Cerebellar cortex (tissue), 1 donor: ENCODE results near the gene NEGR1.

Source experiments
- DNase-seq: peaks from one replicate; pipeline ENCODE4 v3.0.0-alpha.2; 2015; ENCODE audit warnings: low spot score

NEGR1 gene

DNA sequence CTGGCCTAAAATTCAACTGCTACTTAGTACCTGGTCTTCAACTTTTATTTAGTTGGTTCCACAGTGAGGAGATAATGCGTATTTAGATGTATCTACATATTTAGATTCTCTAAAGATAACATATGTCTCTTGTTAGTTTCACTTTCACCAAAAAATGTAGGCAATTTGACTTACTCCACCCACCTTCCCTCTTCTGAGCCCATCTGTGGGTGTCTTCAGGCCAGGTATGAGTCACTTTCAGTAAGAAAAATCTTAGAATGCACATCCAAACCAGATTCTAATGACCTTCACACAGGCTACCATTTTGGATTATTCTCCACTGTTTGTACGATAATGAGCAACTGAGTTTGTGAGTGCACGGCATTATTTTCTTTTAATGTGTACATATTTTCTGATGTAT is 501.7 kb downstream of the NEGR1 start:
- no peak for DNase-seq

DNA sequence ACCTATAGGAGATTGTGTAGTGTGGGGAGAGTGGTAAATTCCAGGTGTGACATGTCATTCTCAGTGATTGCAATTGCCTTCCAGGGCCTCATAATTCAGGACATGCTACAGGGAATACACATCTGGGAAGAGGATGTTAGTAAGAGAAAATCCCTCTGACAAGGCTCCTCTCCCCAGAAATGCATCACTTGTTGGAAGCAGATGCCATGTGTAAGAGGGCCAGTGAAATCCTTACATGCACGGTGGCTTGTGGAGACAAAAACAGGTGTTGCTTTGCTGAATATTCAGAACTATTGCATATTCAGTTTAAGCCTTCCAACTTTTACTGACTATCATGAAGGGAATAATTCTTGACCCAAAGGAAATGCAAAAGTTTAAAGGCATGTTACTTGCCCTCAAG is 503.4 kb downstream of the NEGR1 start:
- DNase-seq, result no peak

DNA sequence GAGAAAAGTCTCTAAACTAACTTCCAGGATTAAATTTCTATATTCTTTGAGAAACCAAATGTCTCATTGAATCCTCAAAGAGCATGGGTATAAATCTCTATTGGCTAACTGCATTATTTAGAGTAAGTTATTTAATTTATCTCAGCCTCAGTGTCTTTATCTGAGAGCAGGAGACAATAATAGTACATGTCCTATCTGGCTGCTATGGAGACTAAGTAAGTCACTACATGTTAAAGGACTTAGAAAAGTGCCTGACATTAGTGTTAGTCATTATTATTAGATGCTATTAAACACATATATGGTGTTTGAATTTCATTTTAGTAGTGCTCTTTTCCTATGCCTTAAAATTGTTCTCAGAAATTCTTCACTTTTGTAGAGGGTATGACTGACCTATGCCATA is 505.2 kb downstream of the NEGR1 start:
- DNase-seq, result no peak

GRCh38 chr1:71774705-71775104 is 507.6 kb downstream of the NEGR1 start:
- no peak for DNase-seq

- no peak for DNase-seq
Measured at GRCh38 chr1:71770121-71770520, 512.2 kb downstream of the NEGR1 start.

GRCh38 chr1:71766748-71767147 is 515.6 kb downstream of the NEGR1 start:
- DNase-seq, result no peak

GRCh38 chr1:71762514-71763255 is 519.7 kb downstream of the NEGR1 start:
- DNase-seq, result no peak

- no peak for DNase-seq
Measured at GRCh38 chr1:71755441-71755840, 526.9 kb downstream of the NEGR1 start.

- DNase-seq, result peak; percentile 50
Measured at GRCh38 chr1:71753746-71754145, 528.6 kb downstream of the NEGR1 start.

GRCh38 chr1:71745326-71745725 is 537.0 kb downstream of the NEGR1 start:
- DNase-seq, result no peak

GRCh38 chr1:71743862-71744261 is 538.5 kb downstream of the NEGR1 start:
- no peak for DNase-seq

- no peak for DNase-seq
Measured at GRCh38 chr1:71738910-71739309, 543.4 kb downstream of the NEGR1 start.

DNA sequence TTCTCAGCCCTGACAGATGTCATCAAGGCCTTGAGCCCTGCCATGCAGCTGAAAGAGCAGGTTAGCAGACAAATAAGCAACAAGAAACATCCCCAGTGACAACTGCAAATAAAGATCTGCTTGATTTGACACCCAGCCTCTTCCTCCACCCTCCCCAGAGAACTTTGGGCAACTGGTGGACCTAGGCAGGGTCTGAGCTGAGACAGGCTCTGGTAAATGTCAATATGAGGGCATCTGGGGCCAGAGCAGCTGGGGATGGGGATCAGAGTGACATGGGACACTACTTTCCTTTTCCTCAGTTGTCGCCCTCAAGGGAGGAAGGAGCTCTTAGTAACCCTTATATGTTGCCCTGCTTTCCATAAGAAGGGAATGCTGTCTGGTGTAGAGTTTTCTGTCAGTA is 544.1 kb downstream of the NEGR1 start:
- DNase-seq, result no peak

DNA sequence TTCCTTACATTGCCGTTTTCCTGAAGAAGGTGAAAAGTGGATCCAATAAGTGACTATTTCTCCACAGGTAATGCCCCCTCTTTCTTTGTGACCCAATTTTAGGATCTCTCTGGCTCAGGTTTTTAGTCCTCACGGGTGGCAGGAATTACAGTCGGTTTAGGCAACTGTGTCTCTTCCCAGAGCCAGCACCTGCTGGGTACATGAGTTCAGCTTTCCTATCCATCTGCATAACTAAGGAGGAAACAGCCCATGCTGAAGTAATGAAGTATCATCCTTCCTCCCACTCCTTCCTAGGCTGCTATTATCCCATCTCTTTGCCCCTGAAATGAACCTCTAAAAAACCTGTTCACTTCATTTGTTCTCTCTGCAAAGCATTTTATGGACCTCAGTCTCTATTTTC is 544.6 kb downstream of the NEGR1 start:
- peak; percentile 95 for DNase-seq

- DNase-seq, result no peak
Measured at GRCh38 chr1:71733121-71733520, 549.2 kb downstream of the NEGR1 start.

DNA sequence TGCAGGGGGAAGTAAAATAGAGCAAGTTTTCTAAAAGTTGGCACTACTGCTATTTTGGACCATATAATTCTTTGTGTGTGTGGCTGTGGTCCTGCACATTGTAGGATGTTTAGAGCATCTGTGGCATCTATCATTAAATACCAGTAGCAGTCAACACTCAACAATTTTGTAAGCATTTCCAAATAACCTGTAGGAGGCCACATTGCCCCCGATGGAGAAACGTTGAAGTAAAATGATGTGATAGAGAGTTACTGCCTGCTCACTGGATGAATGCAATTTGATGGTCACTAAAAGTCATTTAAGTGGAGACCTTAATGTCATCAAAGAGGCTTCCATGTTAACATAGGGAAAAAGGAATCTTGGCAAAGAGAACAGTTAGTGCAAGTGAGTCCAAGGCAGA is 560.8 kb downstream of the NEGR1 start:
- DNase-seq, result no peak

DNA sequence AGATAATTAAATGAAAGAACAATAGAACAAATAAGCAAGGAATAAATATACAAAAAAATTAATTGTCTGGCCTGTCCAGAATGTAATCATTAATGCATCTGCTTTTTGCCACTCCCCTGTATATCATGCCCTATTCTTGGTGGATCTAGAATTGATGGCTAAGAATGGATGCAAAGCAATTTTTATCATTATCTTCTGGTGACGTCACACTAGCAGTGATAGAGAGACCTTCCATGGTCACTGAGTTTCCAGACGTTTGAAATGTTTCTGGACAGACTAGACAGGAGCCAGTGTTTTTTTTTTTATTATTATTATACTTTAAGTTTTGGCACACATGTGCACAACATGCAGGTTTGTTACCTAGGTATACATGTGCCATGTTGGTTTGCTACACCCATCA is 563.0 kb downstream of the NEGR1 start:
- DNase-seq, result no peak

DNA sequence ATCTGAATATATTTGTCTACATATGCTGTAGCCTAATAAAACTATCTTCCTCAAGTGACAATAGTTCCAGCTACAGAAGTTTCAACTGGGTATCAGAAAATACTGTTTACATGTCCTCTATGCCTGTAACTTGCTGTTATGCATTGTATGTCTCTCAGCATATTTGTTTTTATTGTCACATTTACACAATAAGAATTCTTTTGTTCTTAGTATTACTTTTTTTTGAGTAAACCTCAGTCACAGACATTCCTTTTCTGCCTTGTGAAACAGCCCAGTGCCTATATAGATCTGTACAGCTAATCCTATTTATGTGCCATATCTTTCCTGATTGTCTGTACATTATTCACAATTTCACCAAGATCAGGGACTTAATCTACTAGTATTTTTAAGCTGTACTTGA is 565.2 kb downstream of the NEGR1 start:
- DNase-seq, result no peak

DNA sequence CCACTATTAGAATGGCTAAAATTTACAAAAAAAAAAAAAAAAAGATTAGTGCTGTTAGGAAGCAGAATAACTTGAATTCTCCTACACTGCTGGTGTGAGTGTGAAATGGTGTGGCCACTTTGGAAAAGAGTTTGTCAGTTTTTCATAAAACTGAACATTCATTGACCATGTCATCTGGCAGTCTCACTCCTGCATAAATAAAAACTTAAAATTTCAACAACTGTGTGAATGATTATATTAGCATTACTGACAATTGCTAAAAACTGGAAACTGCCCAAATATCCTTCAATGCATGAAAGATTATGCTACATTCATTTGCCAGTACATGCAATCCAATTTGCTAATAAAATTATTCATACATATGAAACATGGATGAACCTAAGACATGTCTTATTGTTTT is 570.9 kb downstream of the NEGR1 start:
- no peak for DNase-seq

- DNase-seq, result no peak
Measured at GRCh38 chr1:71706029-71706671, 576.2 kb downstream of the NEGR1 start.

- no peak for DNase-seq
Measured at GRCh38 chr1:71698186-71698585, 584.2 kb downstream of the NEGR1 start.

DNA sequence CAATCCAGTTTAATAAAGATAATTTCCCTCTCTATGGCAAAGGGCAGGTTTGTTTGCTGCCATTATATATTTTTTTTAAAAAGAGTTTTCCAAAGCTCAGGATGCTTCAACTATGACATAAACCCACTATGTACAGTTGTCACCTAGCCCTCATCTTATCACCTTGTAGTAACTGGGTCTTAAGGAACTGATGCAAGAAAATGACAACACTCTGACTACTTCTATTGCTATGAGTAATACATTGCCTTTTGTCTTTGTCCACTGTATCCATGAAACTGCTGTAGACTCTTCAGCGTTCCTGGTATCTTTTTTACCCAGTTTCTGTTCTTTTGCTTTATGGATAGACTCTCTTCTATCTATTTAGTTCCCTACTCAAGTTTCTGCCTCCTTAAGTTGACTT is 586.5 kb downstream of the NEGR1 start:
- no peak for DNase-seq

GRCh38 chr1:71695084-71695483 is 587.3 kb downstream of the NEGR1 start:
- no peak for DNase-seq

DNA sequence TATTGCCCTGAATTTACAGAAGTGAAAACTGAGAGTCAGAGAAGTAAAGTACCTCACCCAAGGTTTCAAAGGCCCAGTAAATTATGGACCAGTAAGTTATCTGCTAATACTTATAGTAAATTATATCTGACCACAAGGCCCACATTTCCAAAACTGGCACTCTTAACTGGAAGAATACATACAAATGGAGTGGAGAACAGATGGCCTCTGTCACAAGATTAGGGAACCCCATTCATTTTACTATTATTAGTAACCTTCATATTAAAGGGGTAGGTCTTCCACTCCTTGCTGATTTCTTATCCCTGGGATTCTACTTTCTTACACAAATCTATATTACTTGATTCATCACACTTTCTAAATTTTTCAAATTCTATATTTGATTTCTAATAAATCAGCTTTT is 588.8 kb downstream of the NEGR1 start:
- DNase-seq, result peak; percentile 68
